K562 (cell line): ENCODE data around the gene KLHDC7B. TPM values are rescaled to one million over a fixed set of nuclear protein-coding genes. Genes with fewer than 3 reads are reported as not detected.

Experiments used
- CBFA2T2 ChIP-seq: fragments of 450-650 bp; conservative IDR thresholded peaks from 2 replicates; pipeline ENCODE4 v1.6.1; 2017; ENCODE audit warnings: mild to moderate bottlenecking
- CXXC5 ChIP-seq: fragments of 250-450 bp; sonication (Bioruptor Pico); IDR thresholded peaks from 2 replicates; pipeline ENCODE4 v1.8.0; 2022; ENCODE audit warnings: inconsistent platforms, mild to moderate bottlenecking, moderate library complexity
- ESRRB ChIP-seq: fragments of 250-450 bp; sonication (Bioruptor Pico); IDR thresholded peaks from 2 replicates; pipeline ENCODE4 v1.5.0; 2020; ENCODE audit warnings: mild to moderate bottlenecking, moderate library complexity, borderline replicate concordance
- FOXA1 ChIP-seq: fragments of 450-650 bp; IDR thresholded peaks from 2 replicates; pipeline ENCODE4 v1.6.1; 2016; ENCODE audit warnings: mild to moderate bottlenecking, borderline replicate concordance
- GATA2 ChIP-seq: sonication (generic); formaldehyde crosslinking; IDR thresholded peaks from 2 replicates; pipeline ENCODE4 v1.4.0; 2020; ENCODE audit warnings: mild to moderate bottlenecking, missing genetic modification reagents
- HDAC2 ChIP-seq: fragments of 450-650 bp; IDR thresholded peaks from 2 replicates; pipeline ENCODE4 v1.6.1; 2016; ENCODE audit warnings: mild to moderate bottlenecking
- KDM1A ChIP-seq, 2 experiments: fragments of 450-650 bp; IDR thresholded peaks; 2 replicates each; pipeline ENCODE4 v1.6.1; 2016; ENCODE audit warnings: mild to moderate bottlenecking in 2 of 2
- LARP7 ChIP-seq: fragments of 450-650 bp; IDR thresholded peaks from 2 replicates; pipeline ENCODE4 v1.6.1; 2016
- MCM5 ChIP-seq: fragments of 450-650 bp; IDR thresholded peaks from 2 replicates; pipeline ENCODE4 v1.6.1; 2016; ENCODE audit warnings: low read depth
- PYGO2 ChIP-seq: fragments of 450-650 bp; IDR thresholded peaks from 2 replicates; pipeline ENCODE4 v1.6.1; 2016; ENCODE audit warnings: mild to moderate bottlenecking, missing genetic modification characterization, moderate library complexity, missing compliant biosample characterization
- RBM39 ChIP-seq: fragments of 200-400 bp; formaldehyde crosslinking; optimal IDR thresholded peaks from 2 replicates; pipeline ENCODE3; 2018; ENCODE audit warnings: low read depth, low read length
- RHOXF2B ChIP-seq: fragments of 250-450 bp; sonication (Bioruptor Pico); conservative IDR thresholded peaks from 2 replicates; pipeline ENCODE4 v1.5.1; 2021
- SFPQ ChIP-seq: fragments of 200-400 bp; formaldehyde crosslinking; IDR thresholded peaks from 2 replicates; pipeline ENCODE4 v1.6.1; 2017; ENCODE audit warnings: mild to moderate bottlenecking, low read depth, low read length, moderate library complexity
- SRSF9 ChIP-seq: fragments of 200-400 bp; formaldehyde crosslinking; IDR thresholded peaks from 2 replicates; pipeline ENCODE4 v1.6.1; 2017; ENCODE audit warnings: low read depth, low read length, borderline replicate concordance
- TAL1 ChIP-seq: fragments of 450-650 bp; IDR thresholded peaks from 2 replicates; pipeline ENCODE4 v1.6.1; 2016; ENCODE audit warnings: mild to moderate bottlenecking
- TCF3 ChIP-seq: sonication (generic); formaldehyde crosslinking; IDR thresholded peaks from 2 replicates; pipeline ENCODE4 v1.4.0; 2020; ENCODE audit warnings: mild to moderate bottlenecking, missing genetic modification reagents
- TEAD4 ChIP-seq, 2 experiments: sonication (generic) in 1 of 2; formaldehyde crosslinking in 1 of 2; IDR thresholded peaks; 2 replicates each; pipeline versions ENCODE4 v1.6.1 to v1.8.0; 2012 to 2022; ENCODE audit warnings: borderline replicate concordance in 1 of 2, inconsistent platforms in 1 of 2, low read length in 1 of 2, mild to moderate bottlenecking in 1 of 2, missing genetic modification reagents in 1 of 2
- ZNF174 ChIP-seq: fragments of 250-450 bp; sonication (Bioruptor Pico); IDR thresholded peaks from 2 replicates; pipeline ENCODE4 v1.4.0; 2020; ENCODE audit warnings: mild to moderate bottlenecking
- ZNF263 ChIP-seq: sonication (generic); formaldehyde crosslinking; IDR thresholded peaks from 2 replicates; pipeline ENCODE4 v1.8.0; 2022; ENCODE audit warnings: mild to moderate bottlenecking, missing genetic modification reagents, borderline replicate concordance
- ZNF444 ChIP-seq: fragments of 250-450 bp; sonication (Bioruptor Pico); IDR thresholded peaks from 2 replicates; pipeline ENCODE4 v1.4.0; 2020; ENCODE audit warnings: mild to moderate bottlenecking, moderate library complexity
- ZNF551 ChIP-seq: fragments of 250-450 bp; sonication (Bioruptor Pico); IDR thresholded peaks from 2 replicates; pipeline ENCODE4 v1.5.0; 2021; ENCODE audit warnings: mild to moderate bottlenecking, moderate library complexity
- ZNF77 ChIP-seq: fragments of 250-450 bp; sonication (Bioruptor Pico); IDR thresholded peaks from 2 replicates; pipeline ENCODE4 v1.5.0; 2020
- ZNF778 ChIP-seq: fragments of 450-650 bp; formaldehyde crosslinking; IDR thresholded peaks from 2 replicates; pipeline ENCODE4 v1.4.0; 2020; ENCODE audit warnings: mild to moderate bottlenecking, moderate library complexity
- ZNF79 ChIP-seq: fragments of 250-450 bp; sonication (Bioruptor Pico); IDR thresholded peaks from 2 replicates; pipeline ENCODE4 v1.4.0; 2020; ENCODE audit warnings: low read depth, mild to moderate bottlenecking, moderate library complexity
- polyA plus RNA-seq, 8 experiments: library from polyadenylated mRNA; depleted of rRNA in 4 of 8; stranded (reverse) in 5 of 8; unstranded in 3 of 8; fragments of >200 nt; fragmentation: Nextera tagmentation in 2 of 8; fragmentation: Illumina TruSeq in 1 of 8; extraction: Ambion mirVana in 2 of 8; extraction: Trizol in 1 of 8; gene quantifications; 2 replicates each; pipeline versions ENCODE4 v1.2.1 to v1.2.3, GENCODE V29; 2011 to 2014; ENCODE audit warnings: inconsistent platforms in 1 of 8, missing spikeins in 1 of 8
- total RNA-seq, 7 experiments: library from RNA; depleted of rRNA in 6 of 7; stranded (reverse); fragments of >200 nt in 6 of 7; fragmentation: Illumina TruSeq in 2 of 7; extraction: Trizol in 2 of 7; gene quantifications; 2 replicates each; pipeline versions ENCODE4 v1.2.1 to v1.2.3, GENCODE V29; 2011 to 2021; ENCODE audit warnings: low replicate concordance in 1 of 7
- TF ChIP-seq, protein P1 (sequence below): sonication (generic); formaldehyde crosslinking; IDR thresholded peaks from 2 replicates; pipeline ENCODE4 v1.8.1; 2023; ENCODE audit warnings: mild to moderate bottlenecking, missing genetic modification reagents
- TF ChIP-seq, protein P2 (sequence below): sonication (generic); formaldehyde crosslinking; IDR thresholded peaks from 2 replicates; pipeline ENCODE4 v1.9.0; 2022; ENCODE audit warnings: mild to moderate bottlenecking, missing genetic modification reagents

KLHDC7B gene
- total and polyA plus RNA-seq, 9 of the 15 experiments (the other 6 are each of a cell fraction or from before 2014, with no cell fraction given): 0.04 to 0.22 (median 0.05) TPM; not detected in 4

DNA sequence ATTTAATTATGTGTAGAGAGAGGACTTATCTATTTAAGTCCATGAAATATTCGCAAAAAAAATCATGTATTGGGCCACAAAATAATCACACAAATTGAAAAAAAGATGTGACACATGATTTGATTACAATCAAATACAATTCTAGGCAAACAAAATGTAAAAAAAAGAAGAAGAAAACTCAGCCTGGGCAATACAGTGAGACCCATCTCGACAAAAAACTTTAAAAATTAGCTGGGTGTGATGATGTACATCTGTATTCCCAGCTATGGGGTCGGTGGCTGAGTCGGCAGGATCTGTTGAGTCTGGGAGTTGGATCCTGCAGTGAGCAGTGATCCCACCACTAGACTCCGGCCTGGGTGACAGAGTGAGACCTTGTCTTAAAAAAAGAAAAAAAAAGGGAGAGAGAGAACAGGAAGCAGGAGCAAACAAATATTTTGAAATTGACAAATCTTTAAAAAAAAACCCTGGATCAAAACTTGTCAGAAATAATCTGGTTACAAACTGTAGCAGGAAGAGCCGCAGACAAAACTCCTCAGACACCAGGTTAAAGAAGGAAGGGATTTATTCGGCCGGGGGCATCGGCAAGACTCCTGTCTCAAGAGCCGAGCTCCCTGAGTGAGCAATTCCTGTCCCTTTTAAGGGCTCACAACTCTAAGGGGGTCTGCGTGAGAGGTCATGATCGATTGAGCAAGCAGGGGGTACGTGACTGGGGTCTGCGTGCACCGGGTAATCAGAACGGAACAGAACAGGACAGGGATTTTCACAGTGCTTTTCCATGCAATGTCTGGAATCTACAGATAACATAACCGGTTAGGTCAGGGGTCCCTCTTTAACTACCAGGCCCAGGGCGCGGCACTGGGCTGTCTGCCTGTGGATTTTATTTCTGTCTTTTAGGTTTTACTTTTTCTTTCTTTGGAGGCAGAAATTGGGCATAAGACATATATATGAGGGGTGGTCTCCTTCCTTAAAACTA is 12.6 kb upstream of the KLHDC7B start (continued):
- 0 out of 2 replicates have a peak, but pooled peaks have one; percentile 57 for TF ChIP-seq HDAC2
- no peak for TF ChIP-seq ZNF551 (CRISPR knock-in tag)
- TF ChIP-seq GATA2 (CRISPR knock-in tag): 0 out of 2 replicates have a peak, but pooled peaks have one; percentile 19
- no peak for TF ChIP-seq RBM39
- TF ChIP-seq TAL1: peak; percentile 83
- TF ChIP-seq LARP7: no peak
- no peak for TF ChIP-seq ZNF444
- TF ChIP-seq ZNF263 (CRISPR knock-in tag): no peak
- TF ChIP-seq, protein P1, sequence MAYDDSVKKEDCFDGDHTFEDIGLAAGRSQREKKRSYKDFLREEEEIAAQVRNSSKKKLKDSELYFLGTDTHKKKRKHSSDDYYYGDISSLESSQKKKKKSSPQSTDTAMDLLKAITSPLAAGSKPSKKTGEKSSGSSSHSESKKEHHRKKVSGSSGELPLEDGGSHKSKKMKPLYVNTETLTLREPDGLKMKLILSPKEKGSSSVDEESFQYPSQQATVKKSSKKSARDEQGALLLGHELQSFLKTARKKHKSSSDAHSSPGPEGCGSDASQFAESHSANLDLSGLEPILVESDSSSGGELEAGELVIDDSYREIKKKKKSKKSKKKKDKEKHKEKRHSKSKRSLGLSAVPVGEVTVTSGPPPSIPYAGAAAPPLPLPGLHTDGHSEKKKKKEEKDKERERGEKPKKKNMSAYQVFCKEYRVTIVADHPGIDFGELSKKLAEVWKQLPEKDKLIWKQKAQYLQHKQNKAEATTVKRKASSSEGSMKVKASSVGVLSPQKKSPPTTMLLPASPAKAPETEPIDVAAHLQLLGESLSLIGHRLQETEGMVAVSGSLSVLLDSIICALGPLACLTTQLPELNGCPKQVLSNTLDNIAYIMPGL (CRISPR knock-in tag): no peak
- no peak for TF ChIP-seq ZNF77 (CRISPR knock-in tag)
- no peak for TF ChIP-seq PYGO2 (tag)
- no peak for TF ChIP-seq ZNF174
- TF ChIP-seq ZNF79 (CRISPR knock-in tag): no peak
- no peak for TF ChIP-seq ZNF778 (CRISPR knock-in tag)
- TF ChIP-seq SRSF9: no peak
- TF ChIP-seq TCF3 (CRISPR knock-in tag): peak; percentile 83
- peak; percentile 29; the same call in 1 of the 2 replicates for TF ChIP-seq CXXC5 (CRISPR knock-in tag)
- TF ChIP-seq RHOXF2B: no peak
- TF ChIP-seq ESRRB (CRISPR knock-in tag): no peak
- TF ChIP-seq, protein P2, sequence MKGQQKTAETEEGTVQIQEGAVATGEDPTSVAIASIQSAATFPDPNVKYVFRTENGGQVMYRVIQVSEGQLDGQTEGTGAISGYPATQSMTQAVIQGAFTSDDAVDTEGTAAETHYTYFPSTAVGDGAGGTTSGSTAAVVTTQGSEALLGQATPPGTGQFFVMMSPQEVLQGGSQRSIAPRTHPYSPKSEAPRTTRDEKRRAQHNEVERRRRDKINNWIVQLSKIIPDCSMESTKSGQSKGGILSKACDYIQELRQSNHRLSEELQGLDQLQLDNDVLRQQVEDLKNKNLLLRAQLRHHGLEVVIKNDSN (CRISPR knock-in tag): no peak
- peak; percentile 75 for TF ChIP-seq CBFA2T2
- TF ChIP-seq KDM1A (IDR thresholded peaks at IDR 0.05): peak; percentile 93 to 95
- TF ChIP-seq MCM5: no peak
- peak; percentile 69 for TF ChIP-seq TEAD4 (IDR thresholded peaks at IDR 0.05; ENCODE audit: low read length)
- no peak for TF ChIP-seq TEAD4 (CRISPR knock-in tag; IDR thresholded peaks at IDR 0.05; ENCODE audit: borderline replicate concordance)
- TF ChIP-seq SFPQ: no peak
- no peak for TF ChIP-seq FOXA1
